ENCODE measurements around the gene RARRES2. TPM values are rescaled to one million over a fixed set of nuclear protein-coding genes. Genes with fewer than 3 reads are reported as not detected.
A peak's percentile ranks its signal among the peaks of the same experiment; 100 is the strongest.

RARRES2 gene
- total and polyA plus RNA-seq, 2 of the 13 experiments (the other 11 are each of a cell fraction or from before 2014, with no cell fraction given), result 134 to 172 TPM

- TF ChIP-seq, protein P1, sequence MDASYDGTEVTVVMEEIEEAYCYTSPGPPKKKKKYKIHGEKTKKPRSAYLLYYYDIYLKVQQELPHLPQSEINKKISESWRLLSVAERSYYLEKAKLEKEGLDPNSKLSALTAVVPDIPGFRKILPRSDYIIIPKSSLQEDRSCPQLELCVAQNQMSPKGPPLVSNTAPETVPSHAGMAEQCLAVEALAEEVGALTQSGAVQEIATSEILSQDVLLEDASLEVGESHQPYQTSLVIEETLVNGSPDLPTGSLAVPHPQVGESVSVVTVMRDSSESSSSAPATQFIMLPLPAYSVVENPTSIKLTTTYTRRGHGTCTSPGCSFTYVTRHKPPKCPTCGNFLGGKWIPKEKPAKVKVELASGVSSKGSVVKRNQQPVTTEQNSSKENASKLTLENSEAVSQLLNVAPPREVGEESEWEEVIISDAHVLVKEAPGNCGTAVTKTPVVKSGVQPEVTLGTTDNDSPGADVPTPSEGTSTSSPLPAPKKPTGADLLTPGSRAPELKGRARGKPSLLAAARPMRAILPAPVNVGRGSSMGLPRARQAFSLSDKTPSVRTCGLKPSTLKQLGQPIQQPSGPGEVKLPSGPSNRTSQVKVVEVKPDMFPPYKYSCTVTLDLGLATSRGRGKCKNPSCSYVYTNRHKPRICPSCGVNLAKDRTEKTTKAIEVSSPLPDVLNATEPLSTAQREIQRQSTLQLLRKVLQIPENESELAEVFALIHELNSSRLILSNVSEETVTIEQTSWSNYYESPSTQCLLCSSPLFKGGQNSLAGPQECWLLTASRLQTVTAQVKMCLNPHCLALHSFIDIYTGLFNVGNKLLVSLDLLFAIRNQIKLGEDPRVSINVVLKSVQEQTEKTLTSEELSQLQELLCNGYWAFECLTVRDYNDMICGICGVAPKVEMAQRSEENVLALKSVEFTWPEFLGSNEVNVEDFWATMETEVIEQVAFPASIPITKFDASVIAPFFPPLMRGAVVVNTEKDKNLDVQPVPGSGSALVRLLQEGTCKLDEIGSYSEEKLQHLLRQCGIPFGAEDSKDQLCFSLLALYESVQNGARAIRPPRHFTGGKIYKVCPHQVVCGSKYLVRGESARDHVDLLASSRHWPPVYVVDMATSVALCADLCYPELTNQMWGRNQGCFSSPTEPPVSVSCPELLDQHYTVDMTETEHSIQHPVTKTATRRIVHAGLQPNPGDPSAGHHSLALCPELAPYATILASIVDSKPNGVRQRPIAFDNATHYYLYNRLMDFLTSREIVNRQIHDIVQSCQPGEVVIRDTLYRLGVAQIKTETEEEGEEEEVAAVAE (CRISPR knock-in tag; IDR thresholded peaks at IDR 0.05; ENCODE audit: borderline replicate concordance), result no peak
- no peak for TF ChIP-seq ZNF10 (CRISPR knock-in tag; IDR thresholded peaks at IDR 0.05; ENCODE audit: borderline replicate concordance, low read depth)
- TF ChIP-seq ERF (CRISPR knock-in tag; IDR thresholded peaks at IDR 0.05), result peak; percentile 54
- peak; percentile 96 for TF ChIP-seq YEATS4 (CRISPR knock-in tag; IDR thresholded peaks at IDR 0.05; ENCODE audit: borderline replicate concordance)
- TF ChIP-seq, protein P2, sequence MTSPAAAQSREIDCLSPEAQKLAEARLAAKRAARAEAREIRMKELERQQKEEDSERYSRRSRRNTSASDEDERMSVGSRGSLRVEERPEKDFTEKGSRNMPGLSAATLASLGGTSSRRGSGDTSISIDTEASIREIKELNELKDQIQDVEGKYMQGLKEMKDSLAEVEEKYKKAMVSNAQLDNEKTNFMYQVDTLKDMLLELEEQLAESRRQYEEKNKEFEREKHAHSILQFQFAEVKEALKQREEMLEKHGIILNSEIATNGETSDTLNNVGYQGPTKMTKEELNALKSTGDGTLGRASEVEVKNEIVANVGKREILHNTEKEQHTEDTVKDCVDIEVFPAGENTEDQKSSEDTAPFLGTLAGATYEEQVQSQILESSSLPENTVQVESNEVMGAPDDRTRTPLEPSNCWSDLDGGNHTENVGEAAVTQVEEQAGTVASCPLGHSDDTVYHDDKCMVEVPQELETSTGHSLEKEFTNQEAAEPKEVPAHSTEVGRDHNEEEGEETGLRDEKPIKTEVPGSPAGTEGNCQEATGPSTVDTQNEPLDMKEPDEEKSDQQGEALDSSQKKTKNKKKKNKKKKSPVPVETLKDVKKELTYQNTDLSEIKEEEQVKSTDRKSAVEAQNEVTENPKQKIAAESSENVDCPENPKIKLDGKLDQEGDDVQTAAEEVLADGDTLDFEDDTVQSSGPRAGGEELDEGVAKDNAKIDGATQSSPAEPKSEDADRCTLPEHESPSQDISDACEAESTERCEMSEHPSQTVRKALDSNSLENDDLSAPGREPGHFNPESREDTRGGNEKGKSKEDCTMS (CRISPR knock-in tag; conservative IDR thresholded peaks at IDR 0.05), result no peak
- no peak for TF ChIP-seq MBNL3 (CRISPR knock-in tag; conservative IDR thresholded peaks at IDR 0.05)
- peak; percentile 50; the same call in 1 of the 2 replicates for TF ChIP-seq ZSCAN22 (CRISPR knock-in tag; IDR thresholded peaks at IDR 0.05)
- TF ChIP-seq ZNF703 (CRISPR knock-in tag; IDR thresholded peaks at IDR 0.05; ENCODE audit: borderline replicate concordance), result no peak
- TF ChIP-seq SYNCRIP (IDR thresholded peaks at IDR 0.05; ENCODE audit: insufficient read depth, low read depth, low read length), result no peak
- no peak for TF ChIP-seq PBX3 (CRISPR knock-in tag; IDR thresholded peaks at IDR 0.05; ENCODE audit: borderline replicate concordance)
- TF ChIP-seq ZBED4 (CRISPR knock-in tag; IDR thresholded peaks at IDR 0.05; ENCODE audit: borderline replicate concordance), result 0 out of 2 replicates have a peak, but pooled peaks have one; percentile 21
- peak; percentile 83 for TF ChIP-seq TAF15 (IDR thresholded peaks at IDR 0.05; ENCODE audit: low read depth, low read length, poor library complexity, severe bottlenecking)
- no peak for TF ChIP-seq ZFP62 (CRISPR knock-in tag; IDR thresholded peaks at IDR 0.05)
- peak; percentile 82; the same call in 1 of the 2 replicates for TF ChIP-seq ZNF891 (CRISPR knock-in tag; IDR thresholded peaks at IDR 0.05)
- TF ChIP-seq THYN1 (CRISPR knock-in tag; IDR thresholded peaks at IDR 0.05; ENCODE audit: borderline replicate concordance, low read depth), result no peak
- no peak for TF ChIP-seq ISX (CRISPR knock-in tag; conservative IDR thresholded peaks at IDR 0.05)
Observed at GRCh38 chr7:150368096-150368883, 26.9 kb upstream of the RARRES2 start, which contains the start of gene REPIN1 (continued).

All from HepG2 (cell line).